Measurements from ENCODE around the gene RASIP1. TPM values are rescaled to one million over a fixed set of nuclear protein-coding genes. Genes with fewer than 3 reads are reported as not detected.
"Not testable (repeated sequence)": the region's sequence is repeated elsewhere in the genome, so short reads cannot be mapped to it uniquely, and the experiment has no call there.

RASIP1 gene
- total RNA-seq, 2 experiments from 2014 or later: 0.19 TPM

DNA sequence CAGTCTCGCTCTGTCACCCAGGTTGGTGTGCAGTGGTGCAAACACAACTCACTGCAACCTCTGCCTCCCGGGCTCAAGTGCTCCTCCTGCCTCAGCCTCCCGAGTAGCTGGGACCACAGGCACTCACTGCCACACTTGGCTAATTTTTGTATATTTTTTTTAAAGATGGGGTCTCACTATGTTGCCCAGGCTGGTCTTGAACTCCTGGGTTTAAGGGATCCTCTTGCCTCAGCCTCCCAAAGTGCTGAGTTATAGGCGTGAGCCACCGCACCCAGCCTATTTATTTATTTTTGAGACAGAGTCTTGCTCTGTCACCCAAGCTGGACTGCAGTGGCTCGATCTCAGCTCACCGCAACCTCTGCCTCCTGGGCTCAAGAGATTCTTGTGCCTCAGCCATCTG is 53.8 kb downstream of the RASIP1 start:
- H3K27ac Mint-ChIP-seq; H3K4me1 Mint-ChIP-seq (ENCODE audit: low read depth); H3K9me3 Mint-ChIP-seq; CTCF ChIA-PET; DNase-seq; H3K4me3 Mint-ChIP-seq; H3K27me3 Mint-ChIP-seq; H3K36me3 Mint-ChIP-seq; POLR2A ChIA-PET; intact Hi-C loops (cut with micrococcal nuclease): not testable (repeated sequence)

DNA sequence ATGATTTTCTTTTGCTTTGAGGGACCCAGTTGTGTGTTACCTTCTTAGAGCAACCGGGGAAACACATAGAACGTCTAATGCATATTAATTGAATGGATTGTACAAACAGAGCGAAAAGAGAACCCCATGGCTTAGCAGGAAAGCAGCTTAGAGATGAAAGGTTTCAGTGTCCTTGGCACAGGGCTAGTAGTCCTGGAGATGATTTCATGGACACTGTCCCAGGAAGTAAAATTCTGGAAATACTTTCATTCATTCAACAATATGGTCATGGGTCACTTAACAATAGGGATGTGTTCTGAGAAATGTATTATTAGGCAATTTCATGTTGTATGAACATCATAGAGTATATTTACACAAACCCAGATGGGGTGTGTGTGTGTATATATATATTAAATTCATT is 54.3 kb downstream of the RASIP1 start:
- Mint-ChIP-seq H3K9me3 (no peaks in the 10 kb centered on the region), H3K27me3 (no peaks in the 10 kb centered on the region), H3K36me3 (no peaks in the 10 kb centered on the region), H3K27ac (no peak overlapping the region), H3K4me1 (ENCODE audit: low read depth) (no peaks in the 10 kb centered on the region), H3K4me3 (no peak overlapping the region)
- intact Hi-C loops (cut with micrococcal nuclease): no loop called here
- CTCF ChIA-PET: no interaction called here
- DNase-seq: no peak
- POLR2A ChIA-PET: no interaction called here

DNA sequence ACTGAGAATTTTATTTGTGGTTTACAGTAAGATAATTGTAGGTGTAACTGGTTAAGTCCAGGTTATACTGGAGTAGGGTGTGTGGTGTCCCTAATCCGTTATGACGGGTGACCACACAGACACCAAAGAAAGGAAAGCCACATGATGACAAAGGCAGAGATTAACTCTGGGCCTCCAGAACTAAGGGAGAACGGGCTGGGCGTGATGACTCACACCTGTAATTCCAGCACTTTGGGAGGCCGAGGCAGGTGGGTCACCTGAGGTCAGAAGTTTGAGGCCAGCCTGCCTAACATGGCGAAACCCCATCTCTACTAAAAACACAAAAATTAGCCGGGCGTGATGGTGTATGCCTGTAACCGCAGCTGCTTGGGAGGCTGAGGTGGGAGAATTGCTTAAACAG is 54.8 kb downstream of the RASIP1 start:
- Mint-ChIP-seq H3K9me3 (no peaks in the 10 kb centered on the region), H3K27me3 (no peaks in the 10 kb centered on the region), H3K4me1 (ENCODE audit: low read depth) (no peaks in the 10 kb centered on the region), H3K4me3 (no peak overlapping the region), H3K36me3 (no peaks in the 10 kb centered on the region), H3K27ac (no peak overlapping the region)
- ChIA-PET POLR2A (no interaction called here), CTCF (no interaction called here)
- intact Hi-C loops (cut with micrococcal nuclease): no loop called here
- no peak for DNase-seq

DNA sequence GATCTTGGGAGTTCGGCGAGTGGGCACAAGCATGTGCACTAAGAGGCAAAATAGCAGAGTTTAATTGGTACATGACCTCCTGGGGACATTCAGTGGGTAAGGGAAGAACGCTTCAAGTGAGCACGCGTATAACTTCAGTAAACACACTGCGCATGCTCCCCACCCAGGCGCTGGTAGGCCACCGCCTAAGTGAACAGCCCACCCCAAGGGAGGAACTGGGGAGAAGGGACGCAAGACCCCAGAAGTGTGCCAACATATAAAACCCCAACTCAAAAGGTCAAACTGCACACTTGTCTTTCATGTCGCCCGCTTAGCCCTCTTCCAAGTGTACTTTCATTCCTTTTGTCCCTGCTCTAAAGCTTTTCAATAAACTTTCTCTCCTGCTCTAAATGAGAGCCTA is 57.1 kb downstream of the RASIP1 start:
- no peaks in the 10 kb centered on the region for H3K4me1 Mint-ChIP-seq (ENCODE audit: low read depth)
- no peaks in the 10 kb centered on the region for H3K36me3 Mint-ChIP-seq
- POLR2A ChIA-PET: interaction anchor here (1.1 kb wide), 1 partner anchor 20 kb away, joined by 5 read pairs; no protein-coding TSS in a partner anchor
- no peak overlapping the region for H3K4me3 Mint-ChIP-seq
- no peaks in the 10 kb centered on the region for H3K9me3 Mint-ChIP-seq
- CTCF ChIA-PET: no interaction called here
- peak; percentile 20 for DNase-seq
- no peak overlapping the region for H3K27ac Mint-ChIP-seq
- intact Hi-C loops (cut with micrococcal nuclease): no loop called here
- no peaks in the 10 kb centered on the region for H3K27me3 Mint-ChIP-seq

DNA sequence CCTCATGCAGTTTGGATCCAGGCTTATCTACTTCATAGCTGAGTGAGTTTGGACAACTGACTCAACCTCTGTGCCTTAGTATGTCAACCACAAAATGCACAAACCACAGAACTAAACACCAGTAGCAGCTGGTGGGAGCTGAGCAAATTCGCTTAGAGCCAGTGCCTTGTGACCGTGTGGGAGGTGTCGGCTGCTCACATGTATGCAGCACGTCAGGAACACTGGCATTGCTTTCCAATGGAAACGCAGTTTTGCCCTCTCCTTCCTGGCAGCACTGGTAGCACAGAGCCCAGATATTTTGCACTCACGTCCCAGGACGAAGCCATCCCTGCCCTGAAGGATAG is 59.3 kb downstream of the RASIP1 start:
- POLR2A ChIA-PET: no interaction called here
- DNase-seq: no peak

DNA sequence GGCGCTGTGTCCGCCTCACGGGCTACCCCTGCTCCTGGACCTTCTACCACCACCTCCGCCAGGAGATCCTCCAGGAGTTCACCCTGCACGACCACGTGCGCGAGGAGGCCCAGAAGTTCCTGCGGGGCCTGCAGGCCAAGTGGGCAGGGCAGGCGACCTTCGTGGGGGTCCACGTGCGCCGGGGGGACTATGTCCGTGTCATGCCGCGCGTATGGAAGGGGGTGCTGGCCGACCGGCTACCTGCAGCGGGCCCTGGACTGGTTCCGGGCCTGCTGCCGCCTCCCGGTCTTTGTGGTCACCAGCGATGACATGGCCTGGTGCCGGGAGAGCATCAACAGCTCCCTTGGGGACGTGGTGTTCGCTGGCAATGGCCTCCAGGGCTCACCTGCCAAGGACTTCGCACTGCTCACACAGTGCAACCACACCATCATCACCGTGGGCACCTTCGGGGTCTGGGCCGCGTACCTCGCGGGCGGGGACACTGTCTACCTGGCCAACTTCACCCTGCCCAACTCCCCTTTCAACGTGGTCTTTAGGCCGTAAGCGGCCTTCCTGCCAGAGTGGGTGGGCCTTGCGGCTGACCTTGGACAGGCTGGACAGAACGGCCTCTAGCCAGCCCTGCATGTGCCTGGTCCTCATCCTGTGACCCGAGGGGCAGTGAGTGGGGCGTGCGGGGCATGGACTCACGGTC is 59.8 kb downstream of the RASIP1 start:
- H3K9me3 Mint-ChIP-seq: no peaks in the 10 kb centered on the region
- H3K27me3 Mint-ChIP-seq: no peaks in the 10 kb centered on the region
- H3K27ac Mint-ChIP-seq: no peak overlapping the region
- H3K36me3 Mint-ChIP-seq: no peaks in the 10 kb centered on the region
- no peak for DNase-seq
- no peak overlapping the region for H3K4me3 Mint-ChIP-seq
- POLR2A ChIA-PET: no interaction called here
- CTCF ChIA-PET: no interaction called here
- H3K4me1 Mint-ChIP-seq (ENCODE audit: low read depth): no peaks in the 10 kb centered on the region
- intact Hi-C loops (cut with micrococcal nuclease): no loop called here

More for the DNA sequence above, 59.3 kb downstream of the RASIP1 start:
- no peak overlapping the region for H3K4me3 Mint-ChIP-seq
- H3K9me3 Mint-ChIP-seq: no peaks in the 10 kb centered on the region
- intact Hi-C loops (cut with micrococcal nuclease): no loop called here
- no peaks in the 10 kb centered on the region for H3K36me3 Mint-ChIP-seq
- H3K27ac Mint-ChIP-seq: no peak overlapping the region
- no peaks in the 10 kb centered on the region for H3K27me3 Mint-ChIP-seq
- no peaks in the 10 kb centered on the region for H3K4me1 Mint-ChIP-seq (ENCODE audit: low read depth)
- CTCF ChIA-PET: no interaction called here

DNA sequence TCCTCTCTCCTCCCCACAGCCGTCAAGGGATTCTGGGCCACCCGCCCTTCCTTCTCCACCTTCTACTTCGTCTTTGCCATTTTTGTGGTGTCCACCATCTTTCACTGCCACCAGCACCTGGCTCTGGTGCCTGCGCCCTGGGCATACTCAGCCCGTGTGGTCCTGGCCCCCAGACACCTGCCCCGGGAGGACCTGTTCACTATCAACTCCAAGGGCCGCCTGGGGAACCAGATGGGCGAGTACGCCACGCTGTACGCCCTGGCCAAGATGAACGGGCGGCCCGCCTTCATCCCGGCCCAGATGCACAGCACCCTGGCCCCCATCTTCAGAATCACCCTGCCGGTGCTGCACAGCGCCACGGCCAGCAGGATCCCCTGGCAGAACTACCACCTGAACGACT is 60.4 kb downstream of the RASIP1 start:
- H3K27ac Mint-ChIP-seq; CTCF ChIA-PET; POLR2A ChIA-PET; DNase-seq; H3K4me3 Mint-ChIP-seq; H3K36me3 Mint-ChIP-seq; H3K9me3 Mint-ChIP-seq; H3K4me1 Mint-ChIP-seq (ENCODE audit: low read depth); intact Hi-C loops (cut with micrococcal nuclease); H3K27me3 Mint-ChIP-seq: not testable (repeated sequence)

DNA sequence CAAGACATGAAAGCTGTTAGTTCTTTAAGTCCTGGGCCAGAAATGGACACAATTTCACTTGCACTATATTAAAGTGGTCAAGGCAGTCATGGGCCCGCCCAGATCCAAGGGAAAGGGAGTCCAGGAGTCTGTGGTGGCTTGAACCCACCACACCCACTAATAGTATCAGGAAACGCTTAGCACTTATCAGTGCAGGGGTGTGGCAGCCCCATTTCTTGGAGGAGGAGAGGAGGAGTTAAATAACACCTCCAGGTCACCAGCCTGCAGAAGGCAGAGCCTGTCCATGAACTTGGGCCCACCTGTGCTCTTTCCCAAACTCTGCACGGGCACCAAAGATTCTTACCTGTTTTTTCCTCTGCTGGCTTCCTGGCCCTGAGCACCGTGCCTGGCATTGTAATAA is 62.2 kb downstream of the RASIP1 start:
- H3K27me3 Mint-ChIP-seq: no peaks in the 10 kb centered on the region
- intact Hi-C loops (cut with micrococcal nuclease): no loop called here
- DNase-seq: no peak
- H3K4me1 Mint-ChIP-seq (ENCODE audit: low read depth): peaks cover 6% of the 10 kb centered on the region
- ChIA-PET CTCF (interaction anchor here (1.2 kb wide), 1 partner anchor 61 kb away, joined by 3 read pairs; no protein-coding TSS in a partner anchor), POLR2A (no interaction called here)
- no peak overlapping the region for H3K27ac Mint-ChIP-seq
- H3K4me3 Mint-ChIP-seq: no peak overlapping the region
- no peaks in the 10 kb centered on the region for H3K9me3 Mint-ChIP-seq
- H3K36me3 Mint-ChIP-seq: no peaks in the 10 kb centered on the region

DNA sequence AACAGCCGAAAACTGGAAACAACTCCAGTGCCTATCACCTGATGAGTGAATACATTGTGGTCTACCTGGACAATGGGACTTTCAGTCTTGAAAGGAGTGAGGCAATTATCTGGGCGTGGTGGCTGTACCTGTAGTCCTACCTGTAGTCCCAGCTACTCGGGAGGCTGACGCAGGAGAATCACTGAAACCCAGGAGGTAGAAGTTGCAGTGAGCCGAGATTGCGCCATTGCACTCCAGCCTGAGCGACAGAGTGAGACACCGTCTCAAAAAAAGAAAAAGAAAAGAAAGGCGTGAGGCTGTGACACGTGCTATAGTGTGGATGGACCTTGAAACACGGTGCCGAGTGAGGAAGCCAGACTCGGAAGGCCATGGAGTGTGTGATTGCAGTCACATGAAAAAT is 63.5 kb downstream of the RASIP1 start:
- ChIA-PET POLR2A (no interaction called here), CTCF (interaction anchor here (1.7 to 2.7 kb wide), 2 partner anchors 32 to 165 kb away, joined by 9 to 13 read pairs; partner anchors contain the start of gene CA11)
- no peaks in the 10 kb centered on the region for H3K9me3 Mint-ChIP-seq
- intact Hi-C loops (cut with micrococcal nuclease): no loop called here
- no peaks in the 10 kb centered on the region for H3K36me3 Mint-ChIP-seq
- no peak for DNase-seq
- H3K4me3 Mint-ChIP-seq: no peak overlapping the region
- H3K4me1 Mint-ChIP-seq (ENCODE audit: low read depth): peaks cover 6% of the 10 kb centered on the region
- H3K27ac Mint-ChIP-seq: no peak overlapping the region
- H3K27me3 Mint-ChIP-seq: no peaks in the 10 kb centered on the region

DNA sequence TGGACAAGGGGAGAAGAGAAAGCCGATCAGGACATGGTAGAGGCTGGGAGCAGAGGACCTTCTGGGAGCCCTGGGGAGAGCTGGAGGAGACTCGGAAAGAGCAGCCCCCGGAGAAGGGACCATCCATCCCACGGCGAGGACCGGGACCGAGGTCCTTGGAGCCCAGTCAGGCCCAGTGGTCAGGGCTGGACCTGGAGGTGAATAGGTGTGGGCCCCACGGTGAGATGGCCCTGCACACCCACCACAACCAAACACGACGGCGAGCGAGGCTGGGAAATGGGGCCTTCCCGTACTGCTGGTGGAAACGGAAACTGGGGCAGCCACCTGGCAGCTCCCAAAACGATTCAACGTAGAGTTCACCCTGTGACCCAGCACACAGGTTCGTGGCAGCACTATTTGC is 63.9 kb downstream of the RASIP1 start:
- H3K4me3 Mint-ChIP-seq: no peak overlapping the region
- DNase-seq: no peak
- H3K4me1 Mint-ChIP-seq (ENCODE audit: low read depth): peaks cover 6% of the 10 kb centered on the region
- intact Hi-C loops (cut with micrococcal nuclease): no loop called here
- ChIA-PET POLR2A (no interaction called here), CTCF (interaction anchor here (1.7 to 3.0 kb wide), 3 partner anchors 31 to 166 kb away, joined by 9 to 14 read pairs (median 13); partner anchors contain the start of gene CA11)
- no peaks in the 10 kb centered on the region for H3K36me3 Mint-ChIP-seq
- H3K9me3 Mint-ChIP-seq: no peaks in the 10 kb centered on the region
- no peak overlapping the region for H3K27ac Mint-ChIP-seq
- H3K27me3 Mint-ChIP-seq: no peaks in the 10 kb centered on the region

DNA sequence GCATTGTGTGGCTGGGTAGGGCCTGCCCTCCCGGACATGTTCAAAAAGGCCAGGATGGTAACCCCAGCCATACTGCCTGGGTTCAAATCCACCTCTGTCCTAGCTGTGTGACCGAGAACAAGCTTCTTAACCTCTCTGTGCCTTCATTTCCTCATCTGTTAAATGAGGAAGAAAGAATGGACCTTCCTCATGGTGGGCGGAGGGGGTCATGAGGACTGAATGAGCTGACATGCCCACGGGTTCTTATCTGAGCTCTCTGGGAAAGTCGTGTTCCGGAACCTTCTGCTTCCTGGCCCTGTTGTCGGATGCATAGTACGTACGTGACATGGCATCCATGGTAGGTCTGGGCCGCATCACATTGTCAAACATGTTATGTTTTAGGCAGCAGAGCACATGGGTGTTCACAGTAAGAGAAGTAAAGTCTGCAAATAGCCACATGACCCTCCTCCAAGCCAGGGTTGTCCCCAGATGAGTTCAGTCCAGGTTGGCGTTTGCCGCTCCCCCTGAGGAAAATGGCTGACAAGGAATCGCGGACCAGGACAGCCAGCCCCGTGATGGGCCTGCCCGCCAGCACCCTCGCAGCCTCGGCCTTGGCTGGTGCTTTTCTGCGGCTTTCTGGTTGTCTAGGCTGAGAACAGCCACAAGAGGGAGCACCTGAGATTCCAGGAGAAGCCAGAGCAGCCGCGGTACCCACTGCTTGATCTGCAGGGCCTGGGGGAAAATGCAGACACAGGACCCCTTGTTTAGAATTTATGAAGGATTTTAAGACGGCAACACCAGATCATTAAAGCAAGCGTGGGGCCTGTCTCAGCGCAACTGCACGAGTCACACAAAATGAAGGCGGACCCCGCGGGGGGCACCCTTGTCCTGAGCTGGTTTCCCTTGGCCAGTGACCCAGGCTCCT is 65.2 kb downstream of the RASIP1 start:
- CTCF ChIA-PET: interaction anchor here (0.6 to 3.0 kb wide), 23 partner anchors 9 to 1003 kb away, joined by 3 to 14 read pairs (median 4); partner anchors contain the start of genes CA11, FUT2, GYS1 and RASIP1
- no peaks in the 10 kb centered on the region for H3K36me3 Mint-ChIP-seq
- H3K9me3 Mint-ChIP-seq: no peaks in the 10 kb centered on the region
- POLR2A ChIA-PET: interaction anchor here (0.5 to 0.6 kb wide), 2 partner anchors 113 to 199 kb away, joined by 3 to 4 read pairs; no protein-coding TSS in a partner anchor
- no peaks in the 10 kb centered on the region for H3K27me3 Mint-ChIP-seq
- H3K4me1 Mint-ChIP-seq (ENCODE audit: low read depth): peaks cover 6% of the 10 kb centered on the region
- H3K27ac Mint-ChIP-seq: no peak overlapping the region
- intact Hi-C loops (cut with micrococcal nuclease): loop anchor here (1.0 kb wide), 1 partner anchor 29 kb away; the partner anchor contains the start of gene CA11
- no peak overlapping the region for H3K4me3 Mint-ChIP-seq
- peak; percentile 82 for DNase-seq

DNA sequence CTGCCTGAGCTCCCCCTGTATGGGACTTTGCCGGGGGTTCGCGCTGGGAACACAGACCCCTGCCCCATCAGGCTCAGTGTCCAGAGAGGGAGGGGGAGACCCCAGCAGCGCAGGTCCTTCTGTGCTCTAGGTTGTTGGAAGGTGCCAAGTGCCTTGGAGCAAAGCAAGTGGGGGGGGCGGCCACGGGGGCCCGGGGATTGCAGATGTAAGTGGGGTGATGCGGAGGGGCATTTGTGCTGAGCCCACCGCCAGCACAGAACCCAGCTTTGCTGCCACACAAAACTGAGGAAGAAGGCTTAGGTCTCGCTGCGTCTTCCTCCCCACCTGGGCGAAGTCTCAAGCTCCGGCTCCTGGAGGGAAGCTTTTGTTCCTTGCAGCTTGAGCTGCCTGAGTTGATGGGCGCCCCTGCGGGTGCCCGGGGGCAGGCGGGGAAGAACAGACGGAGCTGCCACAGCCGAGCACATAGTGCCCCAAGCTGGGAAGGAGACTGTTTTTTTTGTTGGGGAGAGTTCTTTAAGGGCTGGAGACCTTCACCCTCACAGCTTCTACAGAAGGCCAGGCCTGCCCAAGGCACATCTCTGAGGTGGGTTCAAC is 66.1 kb downstream of the RASIP1 start:
- POLR2A ChIA-PET: interaction anchor here (0.6 kb wide), 1 partner anchor 36 kb away, joined by 3 read pairs; no protein-coding TSS in a partner anchor
- Mint-ChIP-seq H3K4me1 (ENCODE audit: low read depth) (peaks cover 7% of the 10 kb centered on the region), H3K36me3 (no peaks in the 10 kb centered on the region), H3K4me3 (no peak overlapping the region), H3K9me3 (peaks cover 4% of the 10 kb centered on the region), H3K27ac (no peak overlapping the region), H3K27me3 (no peaks in the 10 kb centered on the region)
- intact Hi-C loops (cut with micrococcal nuclease): no loop called here
- no peak for DNase-seq
- CTCF ChIA-PET: interaction anchor here (0.6 to 3.0 kb wide), 17 partner anchors 8 to 1004 kb away, joined by 3 to 14 read pairs (median 4); partner anchors contain the start of genes CA11, GYS1, RASIP1 and RUVBL2

Measured in activated CD4-positive, alpha-beta memory T cell treated with anti-CD3 and anti-CD28 coated beads for 36 hours (primary cell).